HL-60 (cell line): ENCODE measurements around the gene FAIM.

Source experiments
- DNase-seq, 2 experiments: peaks; one replicate each; pipeline ENCODE4 v3.0.0-alpha.2; 2010 to 2020; ENCODE audit warnings: low read depth in 1 of 2, low spot score in 1 of 2
- H3K27ac ChIP-seq: fragments of 250-450 bp; sonication (Bioruptor Pico); replicated peaks from 2 replicates; pipeline ENCODE4 v1.5.1; 2020; ENCODE audit warnings: mild to moderate bottlenecking, moderate library complexity
- H3K27me3 ChIP-seq: fragments of 250-450 bp; sonication (Bioruptor Pico); 2 replicates; pipeline ENCODE4 v1.5.1; 2021; ENCODE audit warnings: mild to moderate bottlenecking, moderate library complexity; ENCODE audit not compliant: insufficient read depth, poor library complexity, severe bottlenecking
- H3K4me3 ChIP-seq: replicated peaks from 2 replicates; pipeline ENCODE4 v1.5.1; 2011; ENCODE audit warnings: mild to moderate bottlenecking, control low read depth, low read length; ENCODE audit not compliant: insufficient read depth
- GABPA ChIP-seq: IDR thresholded peaks from 2 replicates; pipeline ENCODE4 v1.6.1; 2012; ENCODE audit warnings: low read depth
- POLR2AphosphoS5 ChIP-seq: IDR thresholded peaks from 2 replicates; pipeline ENCODE4 v1.6.1; 2012; ENCODE audit warnings: low read depth
- SPI1 ChIP-seq: IDR thresholded peaks from 2 replicates; pipeline ENCODE4 v1.6.1; 2012; ENCODE audit warnings: low read depth, mild to moderate bottlenecking, borderline replicate concordance
- TF ChIP-seq, protein P1 (sequence below): IDR thresholded peaks from 2 replicates; pipeline ENCODE4 v1.6.1; 2012; ENCODE audit warnings: low read depth; ENCODE audit not compliant: insufficient replicate concordance
- TF ChIP-seq, protein P2 (sequence below): IDR thresholded peaks from one replicate; pipeline ENCODE4 v1.5.1; 2011; ENCODE audit warnings: low read length, control low read depth, inconsistent platforms; ENCODE audit not compliant: insufficient read depth

The FAIM gene

GRCh38 chr3:138668107-138668506 is 59.5 kb downstream of the FAIM start:
- no peak overlapping the region for H3K4me3 ChIP-seq
- H3K27ac ChIP-seq, result no peak overlapping the region
- no peak for DNase-seq
- no peak for TF ChIP-seq SPI1
- TF ChIP-seq, protein P1, sequence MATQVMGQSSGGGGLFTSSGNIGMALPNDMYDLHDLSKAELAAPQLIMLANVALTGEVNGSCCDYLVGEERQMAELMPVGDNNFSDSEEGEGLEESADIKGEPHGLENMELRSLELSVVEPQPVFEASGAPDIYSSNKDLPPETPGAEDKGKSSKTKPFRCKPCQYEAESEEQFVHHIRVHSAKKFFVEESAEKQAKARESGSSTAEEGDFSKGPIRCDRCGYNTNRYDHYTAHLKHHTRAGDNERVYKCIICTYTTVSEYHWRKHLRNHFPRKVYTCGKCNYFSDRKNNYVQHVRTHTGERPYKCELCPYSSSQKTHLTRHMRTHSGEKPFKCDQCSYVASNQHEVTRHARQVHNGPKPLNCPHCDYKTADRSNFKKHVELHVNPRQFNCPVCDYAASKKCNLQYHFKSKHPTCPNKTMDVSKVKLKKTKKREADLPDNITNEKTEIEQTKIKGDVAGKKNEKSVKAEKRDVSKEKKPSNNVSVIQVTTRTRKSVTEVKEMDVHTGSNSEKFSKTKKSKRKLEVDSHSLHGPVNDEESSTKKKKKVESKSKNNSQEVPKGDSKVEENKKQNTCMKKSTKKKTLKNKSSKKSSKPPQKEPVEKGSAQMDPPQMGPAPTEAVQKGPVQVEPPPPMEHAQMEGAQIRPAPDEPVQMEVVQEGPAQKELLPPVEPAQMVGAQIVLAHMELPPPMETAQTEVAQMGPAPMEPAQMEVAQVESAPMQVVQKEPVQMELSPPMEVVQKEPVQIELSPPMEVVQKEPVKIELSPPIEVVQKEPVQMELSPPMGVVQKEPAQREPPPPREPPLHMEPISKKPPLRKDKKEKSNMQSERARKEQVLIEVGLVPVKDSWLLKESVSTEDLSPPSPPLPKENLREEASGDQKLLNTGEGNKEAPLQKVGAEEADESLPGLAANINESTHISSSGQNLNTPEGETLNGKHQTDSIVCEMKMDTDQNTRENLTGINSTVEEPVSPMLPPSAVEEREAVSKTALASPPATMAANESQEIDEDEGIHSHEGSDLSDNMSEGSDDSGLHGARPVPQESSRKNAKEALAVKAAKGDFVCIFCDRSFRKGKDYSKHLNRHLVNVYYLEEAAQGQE, result no peak
- TF ChIP-seq POLR2AphosphoS5, result no peak
- TF ChIP-seq GABPA, result no peak
- TF ChIP-seq, protein P2, sequence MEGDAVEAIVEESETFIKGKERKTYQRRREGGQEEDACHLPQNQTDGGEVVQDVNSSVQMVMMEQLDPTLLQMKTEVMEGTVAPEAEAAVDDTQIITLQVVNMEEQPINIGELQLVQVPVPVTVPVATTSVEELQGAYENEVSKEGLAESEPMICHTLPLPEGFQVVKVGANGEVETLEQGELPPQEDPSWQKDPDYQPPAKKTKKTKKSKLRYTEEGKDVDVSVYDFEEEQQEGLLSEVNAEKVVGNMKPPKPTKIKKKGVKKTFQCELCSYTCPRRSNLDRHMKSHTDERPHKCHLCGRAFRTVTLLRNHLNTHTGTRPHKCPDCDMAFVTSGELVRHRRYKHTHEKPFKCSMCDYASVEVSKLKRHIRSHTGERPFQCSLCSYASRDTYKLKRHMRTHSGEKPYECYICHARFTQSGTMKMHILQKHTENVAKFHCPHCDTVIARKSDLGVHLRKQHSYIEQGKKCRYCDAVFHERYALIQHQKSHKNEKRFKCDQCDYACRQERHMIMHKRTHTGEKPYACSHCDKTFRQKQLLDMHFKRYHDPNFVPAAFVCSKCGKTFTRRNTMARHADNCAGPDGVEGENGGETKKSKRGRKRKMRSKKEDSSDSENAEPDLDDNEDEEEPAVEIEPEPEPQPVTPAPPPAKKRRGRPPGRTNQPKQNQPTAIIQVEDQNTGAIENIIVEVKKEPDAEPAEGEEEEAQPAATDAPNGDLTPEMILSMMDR, result no peak
- no peaks in the 10 kb centered on the region for H3K27me3 ChIP-seq

DNA sequence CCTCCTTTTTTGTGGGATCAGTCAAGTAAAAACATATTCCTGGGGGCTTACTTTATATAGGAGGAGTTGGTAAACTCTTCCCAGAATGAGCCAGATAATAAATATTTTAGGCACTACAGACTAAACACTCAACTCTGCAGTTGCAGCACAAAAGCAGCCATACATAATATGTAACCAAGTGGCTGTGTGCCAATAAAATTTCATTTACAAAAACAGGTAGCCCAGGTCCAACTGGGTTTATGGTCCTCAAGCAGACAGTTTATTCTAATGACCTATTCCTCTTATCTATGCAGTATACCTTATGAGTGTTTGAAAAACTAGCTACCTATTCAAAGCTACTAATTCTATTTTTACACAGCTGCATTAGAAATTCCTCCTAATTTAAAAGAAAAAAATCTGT is 61.8 kb downstream of the FAIM start:
- no peak overlapping the region for H3K27ac ChIP-seq
- no peak for TF ChIP-seq POLR2AphosphoS5
- no peak for TF ChIP-seq SPI1
- TF ChIP-seq, protein P1, result no peak
- TF ChIP-seq, protein P2, result no peak
- TF ChIP-seq GABPA, result no peak
- no peak overlapping the region for H3K4me3 ChIP-seq
- DNase-seq, result no peak
- H3K27me3 ChIP-seq, result no peaks in the 10 kb centered on the region

GRCh38 chr3:138673641-138674530 is 65.3 kb downstream of the FAIM start:
- no peaks in the 10 kb centered on the region for H3K27me3 ChIP-seq
- no peak for DNase-seq
- no peak overlapping the region for H3K4me3 ChIP-seq
- TF ChIP-seq, protein P1, result no peak
- TF ChIP-seq, protein P2, result no peak
- TF ChIP-seq SPI1, result no peak
- no peak for TF ChIP-seq POLR2AphosphoS5
- no peak for TF ChIP-seq GABPA
- no peak overlapping the region for H3K27ac ChIP-seq
